Activated T-helper 1 cell treated with anti-CD3 and anti-CD28 coated beads, Interleukin-2, amount 50 U/mL, for 16 hours (primary cell): ENCODE measurements around the gene ITGAX.

Experiments
- DNase-seq, 2 donors: peaks; one replicate each; pipeline ENCODE4 v3.0.0-alpha.2; 2020; ENCODE audit warnings: low read depth in 1 of 2, low spot score in 1 of 2

Gene ITGAX

DNA sequence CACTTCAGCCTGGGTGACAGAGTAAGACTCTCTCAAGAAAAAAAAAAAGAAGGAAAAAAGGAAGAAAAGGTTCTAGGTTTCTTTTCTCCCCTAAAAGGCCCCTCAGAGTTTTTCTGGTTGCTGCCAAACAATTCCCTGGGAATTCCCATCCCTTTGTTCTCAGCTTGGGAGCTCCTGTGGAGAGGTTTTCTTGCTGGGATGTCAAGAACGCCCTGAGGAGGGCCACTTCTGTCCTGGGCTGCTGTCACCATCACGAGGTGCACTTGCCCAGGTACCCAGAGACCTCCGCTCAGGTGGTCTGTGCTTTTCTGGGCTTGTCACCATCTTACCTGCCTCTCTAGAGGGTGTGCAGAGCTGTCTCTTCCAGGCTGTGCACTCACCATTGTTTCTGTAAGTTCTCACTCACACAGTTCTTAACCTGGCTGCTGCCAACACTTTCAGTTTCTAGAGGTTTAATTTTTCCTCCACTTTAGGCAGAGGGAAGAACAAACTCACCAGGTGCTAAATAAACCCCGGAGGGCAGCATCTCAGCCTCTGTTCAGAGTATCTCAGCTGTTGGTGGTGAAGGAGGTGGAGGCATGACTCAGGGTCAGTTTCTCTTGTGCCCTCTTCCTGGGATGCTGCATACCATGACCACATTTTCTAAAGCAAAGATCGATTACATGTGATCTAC, 75.5 kb downstream of the ITGAX start:
- no peak for DNase-seq
